A549 (cell line): Measurements from ENCODE around the gene DPYD. TPM values are rescaled to one million over a fixed set of nuclear protein-coding genes. Genes with fewer than 3 reads are reported as not detected.

ENCODE experiments used
- ATAC-seq, 2 experiments: fragments of 200-7000 bp in 1 of 2; fragments of >200 bp in 1 of 2; cut with Nextera tagmentation in 1 of 2; cut with Tn5 transposase in 1 of 2; 3 replicates each; pipeline versions ENCODE4 v1.8.0 to v1.9.1; 2018 to 2020; ENCODE audit warnings: mild to moderate bottlenecking in 1 of 2, moderate library complexity in 1 of 2
- CTCF ChIA-PET: fragments of 300-600 bp; sonication (Branson Sonifier 250); formaldehyde crosslinking; extraction: SDS; loops from one replicate; lab custom pipeline; 2021; ENCODE audit warnings: antibody characterized with exemption, inconsistent platforms; lab: Yijun Ruan, JAX
- POLR2A ChIA-PET: fragments of 350-600 bp; formaldehyde crosslinking; extraction: SDS; loops from one replicate; lab custom pipeline; 2021; ENCODE audit warnings: antibody characterized with exemption, inconsistent platforms; lab: Yijun Ruan, JAX
- DNase-seq, 2 experiments: peaks; one replicate each; pipeline versions ENCODE4 v3.0.0 to v3.0.0-alpha.2; 2011 to 2016; ENCODE audit warnings: low read depth in 1 of 2, low spot score in 1 of 2
- FAIRE-seq: peaks from 2 replicates; lab custom pipeline; 2011; peaks lifted over from hg19 to GRCh38; lab: Jason Lieb, UNC
- H3K27ac ChIP-seq, 2 experiments: fragments of >200 bp; sonication (Bioruptor Twin); formaldehyde crosslinking; 3 replicates each; pipeline ENCODE4 v1.5.1; 2016 to 2017
- H3K4me1 ChIP-seq: fragments of >200 bp; sonication (Bioruptor Twin); formaldehyde crosslinking; 3 replicates; pipeline ENCODE4 v1.6.1; 2016
- H3K4me2 ChIP-seq: fragments of >200 bp; sonication (Bioruptor Twin); formaldehyde crosslinking; 3 replicates; pipeline ENCODE4 v1.6.1; 2016
- H3K4me3 ChIP-seq: fragments of >200 bp; sonication (Bioruptor Twin); formaldehyde crosslinking; 3 replicates; pipeline ENCODE4 v1.5.1; 2016
- H3K9me3 ChIP-seq: fragments of >200 bp; sonication (Bioruptor Twin); formaldehyde crosslinking; 3 replicates; pipeline ENCODE4 v1.6.1; 2016
- BHLHE40 ChIP-seq: IDR thresholded peaks from 2 replicates; pipeline ENCODE4 v1.6.1; 2012; ENCODE audit warnings: low read depth, low read length, inconsistent platforms
- CHD2 ChIP-seq: fragments of 150-350 bp; IDR thresholded peaks from 2 replicates; pipeline ENCODE4 v1.6.1; 2014; ENCODE audit warnings: low read length; ENCODE audit not compliant: partially characterized antibody
- E2F6 ChIP-seq: IDR thresholded peaks from 2 replicates; pipeline ENCODE4 v1.6.1; 2012; ENCODE audit warnings: low read depth, borderline replicate concordance
- EHF ChIP-seq: fragments of 250-450 bp; sonication (Bioruptor Pico); IDR thresholded peaks from 2 replicates; pipeline ENCODE4 v1.5.0; 2020; ENCODE audit warnings: mild to moderate bottlenecking
- EP300 ChIP-seq, 2 experiments: fragments of >200 bp; sonication (Bioruptor Twin); formaldehyde crosslinking; IDR thresholded peaks; 2 replicates in 1 of 2; 3 replicates in 1 of 2; pipeline ENCODE4 v1.6.1; 2016 to 2017
- FOSL2 ChIP-seq, 2 experiments: fragments of 450-650 bp in 1 of 2; fragments of >200 bp in 1 of 2; sonication (Bioruptor Twin) in 1 of 2; formaldehyde crosslinking; IDR thresholded peaks; 2 replicates each; pipeline versions ENCODE4 v1.5.0 to v1.6.1; 2016 to 2020; ENCODE audit warnings: mild to moderate bottlenecking in 1 of 2, moderate library complexity in 1 of 2
- GATA3 ChIP-seq: IDR thresholded peaks from 2 replicates; pipeline ENCODE4 v1.6.1; 2012; ENCODE audit warnings: borderline replicate concordance
- HES2 ChIP-seq: fragments of >200 bp; sonication (Bioruptor Twin); formaldehyde crosslinking; IDR thresholded peaks from 2 replicates; pipeline ENCODE4 v1.6.1; 2016
- HMGXB4 ChIP-seq: fragments of 250-450 bp; sonication (Bioruptor Pico); IDR thresholded peaks from 2 replicates; pipeline ENCODE4 v1.5.0; 2021; ENCODE audit warnings: mild to moderate bottlenecking, moderate library complexity, borderline replicate concordance
- HOXB5 ChIP-seq: fragments of 250-450 bp; sonication (Bioruptor Pico); IDR thresholded peaks from 2 replicates; pipeline ENCODE4 v1.5.0; 2020; ENCODE audit warnings: mild to moderate bottlenecking, moderate library complexity
- JUNB ChIP-seq: fragments of >200 bp; sonication (Bioruptor Twin); formaldehyde crosslinking; IDR thresholded peaks from 2 replicates; pipeline ENCODE4 v1.6.1; 2016
- KDM5A ChIP-seq: fragments of 200-600 bp; sonication (generic); IDR thresholded peaks from 2 replicates; pipeline ENCODE4 v1.6.1; 2016; ENCODE audit warnings: antibody characterized with exemption, mild to moderate bottlenecking
- MAX ChIP-seq: IDR thresholded peaks from 2 replicates; pipeline ENCODE4 v1.6.1; 2012
- MAZ ChIP-seq: fragments of 150-350 bp; IDR thresholded peaks from 2 replicates; pipeline ENCODE4 v1.6.1; 2014; ENCODE audit warnings: antibody characterized with exemption, low read depth, low read length, borderline replicate concordance
- RAD21 ChIP-seq, 2 experiments: fragments of >200 bp in 1 of 2; sonication (Bioruptor Twin) in 1 of 2; formaldehyde crosslinking in 1 of 2; IDR thresholded peaks in 1 of 2; conservative IDR thresholded peaks in 1 of 2; 2 replicates in 1 of 2; 3 replicates in 1 of 2; pipeline ENCODE4 v1.6.1; 2012 to 2018; ENCODE audit warnings: inconsistent platforms in 1 of 2
- RARB ChIP-seq: fragments of 250-450 bp; sonication (Bioruptor Pico); IDR thresholded peaks from 2 replicates; pipeline ENCODE4 v1.8.0; 2021; ENCODE audit warnings: mild to moderate bottlenecking, moderate library complexity
- RCOR1 ChIP-seq: fragments of 150-350 bp; IDR thresholded peaks from 2 replicates; pipeline ENCODE4 v1.6.1; 2014; ENCODE audit warnings: antibody characterized with exemption, low read length, low read depth
- REST ChIP-seq: fragments of 200-600 bp; sonication (generic); IDR thresholded peaks from 2 replicates; pipeline ENCODE4 v1.6.1; 2016; ENCODE audit warnings: antibody characterized with exemption, mild to moderate bottlenecking, moderate library complexity
- TP53 ChIP-seq: fragments of 250-450 bp; sonication (Bioruptor Pico); IDR thresholded peaks from 2 replicates; pipeline ENCODE4 v1.5.0; 2021; ENCODE audit warnings: mild to moderate bottlenecking, moderate library complexity
- ZC3H11A ChIP-seq: fragments of 450-650 bp; IDR thresholded peaks from 2 replicates; pipeline ENCODE4 v1.6.1; 2014; ENCODE audit warnings: antibody characterized with exemption, mild to moderate bottlenecking
- ZNF302 ChIP-seq: fragments of 250-450 bp; sonication (Bioruptor Pico); IDR thresholded peaks from 2 replicates; pipeline ENCODE4 v1.9.0; 2021; ENCODE audit warnings: inconsistent platforms, mild to moderate bottlenecking, moderate library complexity
- ZSCAN20 ChIP-seq: fragments of 250-450 bp; sonication (Bioruptor Pico); IDR thresholded peaks from 2 replicates; pipeline ENCODE4 v1.8.0; 2022; ENCODE audit warnings: mild to moderate bottlenecking, moderate library complexity
- WGBS: methylation state at CpG from one replicate; pipeline ENCODE4 v1.1.6; 2017; ENCODE audit errors: missing lambda C conversion rate; 5-methylcytosine and 5-hydroxymethylcytosine counted together
- polyA plus RNA-seq, 4 experiments: library from polyadenylated mRNA; depleted of rRNA in 3 of 4; stranded (reverse); fragments of >200 nt; fragmentation: RNase III in 1 of 4; extraction: RNeasy Plus Mini Kit Qiagen cat#74134 plus additional on column Dnase treatment in 1 of 4; gene quantifications; 2 replicates in 3 of 4; 3 replicates in 1 of 4; pipeline ENCODE4 v1.2.3, GENCODE V29; 2011 to 2017

Gene DPYD
- polyA plus RNA-seq, 2 of the 4 experiments (the other 2 are of a cell fraction) = 5.9 to 7.5 TPM

- DNase-seq (no peak), FAIRE-seq (no peak), ATAC-seq (no peak)
- H3K27ac ChIP-seq = peak overlapping the region; percentile 62 to 78; a peak in 5 of 6 replicates
- no peak overlapping the region for H3K4me3 ChIP-seq
- H3K4me2 ChIP-seq = no peak overlapping the region
- TF ChIP-seq TP53 (CRISPR knock-in tag) = no peak
- ChIA-PET POLR2A (no interaction called here), CTCF (no interaction called here)
- peaks cover 10% of the 10 kb centered on the region; the same call in 1 of the 3 replicates for H3K4me1 ChIP-seq
- WGBS = 76% methylated on average over 2 of the region's 2 CpGs
- no peaks in the 10 kb centered on the region for H3K9me3 ChIP-seq
Observed at GRCh38 chr1:97385536-97386277, 535.1 kb downstream of the DPYD start.

- H3K9me3 ChIP-seq = no peaks in the 10 kb centered on the region
- ChIA-PET POLR2A (no interaction called here), CTCF (no interaction called here)
- DNase-seq (peak in 1 of 2 experiments; percentile 32), ATAC-seq (peak; percentile 71 to 92)
- peaks cover 10% of the 10 kb centered on the region; the same call in 1 of the 3 replicates for H3K4me1 ChIP-seq
- H3K27ac ChIP-seq = peak overlapping the region; percentile 62 to 81
- peak overlapping the region; percentile 56 for H3K4me2 ChIP-seq
- WGBS = 24% methylated on average over 5 of the region's 5 CpGs
- H3K4me3 ChIP-seq = no peak overlapping the region
- TF ChIP-seq JUNB (peak; percentile 70), FOSL2 (IDR thresholded peaks at IDR 0.05) (peak; percentile 50; the same call in 1 of the 2 replicates), FOSL2 (CRISPR knock-in tag; IDR thresholded peaks at IDR 0.05) (peak; percentile 40; the same call in 1 of the 2 replicates), ZC3H11A (no peak), EP300 (IDR thresholded peaks at IDR 0.05) (peak; percentile 9 to 13; a peak in 2 of 5 replicates)
- TF ChIP-seq, all 56 proteins: peak for 3
- no peak for FAIRE-seq
Observed at GRCh38 chr1:97384294-97384968, 536.4 kb downstream of the DPYD start.

GRCh38 chr1:97383797-97384196 lies 537.0 kb downstream of the DPYD start:
- TF ChIP-seq RAD21 (conservative IDR thresholded peaks at IDR 0.05 in 1 of 2, IDR thresholded peaks at IDR 0.05 in 1 of 2) (no peak), ZSCAN20 (no peak), GATA3 (no peak), REST (no peak), HMGXB4 (CRISPR knock-in tag) (no peak), HOXB5 (CRISPR knock-in tag) (no peak), KDM5A (no peak), ZNF302 (CRISPR knock-in tag) (no peak), RARB (CRISPR knock-in tag) (no peak), BHLHE40 (no peak), ZC3H11A (no peak), CHD2 (no peak), MAX (no peak), RCOR1 (no peak), E2F6 (no peak), HES2 (no peak), MAZ (no peak), EHF (CRISPR knock-in tag) (no peak)
- CTCF ChIA-PET = interaction anchor here (0.7 kb wide), 1 partner anchor 236 kb away, joined by 3 read pairs; no protein-coding TSS in a partner anchor
- DNase-seq (no peak), FAIRE-seq (no peak), ATAC-seq (no peak)
- H3K4me3 ChIP-seq = no peak overlapping the region
- no peaks in the 10 kb centered on the region for H3K9me3 ChIP-seq
- peak overlapping the region; percentile 62 to 81 for H3K27ac ChIP-seq
- H3K4me2 ChIP-seq = peak overlapping the region; percentile 56
- POLR2A ChIA-PET = no interaction called here
- H3K4me1 ChIP-seq = peaks cover 10% of the 10 kb centered on the region; the same call in 1 of the 3 replicates
- WGBS = 88% methylated on average over 4 of the region's 4 CpGs
